B cell (primary cell): ENCODE measurements around the gene C1QTNF12. TPM values are rescaled to one million over a fixed set of nuclear protein-coding genes. Genes with fewer than 3 reads are reported as not detected.

ENCODE experiments used
- ATAC-seq: fragments of 200-7000 bp; cut with Tn5 transposase; one replicate; pipeline ENCODE4 v1.10.0; 2021; ENCODE audit warnings: low read depth, mild to moderate bottlenecking, moderate number of reproducible peaks, moderate library complexity
- CTCF ChIA-PET: fragments of 350-600 bp; sonication (Branson Sonifier 250); formaldehyde crosslinking; loops from one replicate; lab custom pipeline; 2021; ENCODE audit warnings: antibody characterized with exemption, inconsistent platforms; lab: Charles Lee
- POLR2A ChIA-PET: fragments of 350-600 bp; sonication (Branson Sonifier 250); formaldehyde crosslinking; loops from one replicate; lab custom pipeline; 2021; ENCODE audit warnings: antibody characterized with exemption; lab: Charles Lee
- DNase-seq: peaks from one replicate; pipeline ENCODE4 v3.0.0; 2013
- H2AFZ ChIP-seq: 2 replicates; pipeline ENCODE4 v1.6.1; 2012; ENCODE audit warnings: mild to moderate bottlenecking, low read depth, low read length; ENCODE audit not compliant: insufficient read depth, poor library complexity, severe bottlenecking
- H3K27ac ChIP-seq, 2 donors: 1 replicate in 1 of 2; 2 replicates in 1 of 2; pipeline ENCODE4 v1.5.1; 2012 to 2013; ENCODE audit warnings: low read length in 2 of 2, mild to moderate bottlenecking in 2 of 2, moderate library complexity in 1 of 2
- H3K27me3 ChIP-seq, 4 experiments: fragments of 200-600 bp in 1 of 4; sonication (generic) in 1 of 4; replicated peaks in 1 of 4; 1 replicate in 2 of 4; 2 replicates in 2 of 4; pipeline versions ENCODE4 v1.6.1 to v1.7.0; 2013 to 2016; ENCODE audit warnings: low read length in 3 of 4, mild to moderate bottlenecking in 2 of 4, mixed read lengths in 1 of 4, moderate library complexity in 1 of 4; ENCODE audit not compliant: insufficient read depth in 4 of 4, control insufficient read depth in 3 of 4; ENCODE audit errors: control extremely low read depth in 1 of 4
- H3K36me3 ChIP-seq, 2 experiments: replicated peaks in 1 of 2; 1 replicate in 1 of 2; 2 replicates in 1 of 2; pipeline versions ENCODE4 v1.6.1 to v1.7.1; 2013; ENCODE audit warnings: low read length in 1 of 2; ENCODE audit not compliant: insufficient read depth in 2 of 2, control insufficient read depth in 1 of 2; ENCODE audit errors: control extremely low read depth in 1 of 2, extremely low read depth in 1 of 2
- H3K4me1 ChIP-seq, 2 donors: fragments of 200-600 bp in 1 of 2; sonication (generic) in 1 of 2; 1 replicate in 1 of 2; 2 replicates in 1 of 2; pipeline versions ENCODE4 v1.5.1 to v1.6.1; 2013 to 2017; ENCODE audit warnings: low read length in 2 of 2; ENCODE audit not compliant: control insufficient read depth in 2 of 2, insufficient read depth in 2 of 2
- H3K4me2 ChIP-seq: replicated peaks from 2 replicates; pipeline ENCODE3; 2012; ENCODE audit warnings: mild to moderate bottlenecking, low read depth, low read length; ENCODE audit not compliant: poor library complexity, severe bottlenecking
- H3K4me3 ChIP-seq, 5 experiments: fragments of 200-600 bp in 1 of 5; sonication (generic) in 1 of 5; 1 replicate in 3 of 5; 2 replicates in 2 of 5; pipeline versions ENCODE4 v1.5.1 to v1.7.0; 2011 to 2016; ENCODE audit warnings: low read length in 4 of 5, mild to moderate bottlenecking in 4 of 5, low read depth in 2 of 5, control low read depth in 1 of 5, moderate library complexity in 1 of 5; ENCODE audit not compliant: insufficient read depth in 1 of 5; ENCODE audit errors: control extremely low read depth in 1 of 5, extremely low read depth in 1 of 5
- H3K79me2 ChIP-seq: fragments of 200-600 bp; sonication (generic); one replicate; pipeline ENCODE4 v1.6.0; 2016; ENCODE audit warnings: low read length; ENCODE audit not compliant: control insufficient read depth, insufficient read depth
- H3K9ac ChIP-seq: fragments of 200-600 bp; sonication (generic); 2 replicates; pipeline ENCODE4 v1.6.1; 2017; ENCODE audit warnings: mild to moderate bottlenecking, low read length, moderate library complexity
- H3K9me3 ChIP-seq, 3 donors: one replicate each; pipeline versions ENCODE4 v1.6.1 to v1.7.1; 2013; ENCODE audit warnings: low read length in 2 of 3; ENCODE audit not compliant: control insufficient read depth in 2 of 3, insufficient read depth in 1 of 3; ENCODE audit errors: control extremely low read depth in 1 of 3
- H4K20me1 ChIP-seq: 2 replicates; pipeline ENCODE4 v1.6.0; 2012; ENCODE audit warnings: mild to moderate bottlenecking, low read length; ENCODE audit not compliant: insufficient read depth, control insufficient read depth, poor library complexity, severe bottlenecking
- H3K27ac Mint-ChIP-seq: one replicate; pipeline ENCODE4 v1.8.0; 2021; ENCODE audit warnings: mixed read lengths
- H3K27me3 Mint-ChIP-seq: one replicate; pipeline ENCODE4 v1.8.0; 2021; ENCODE audit warnings: mixed read lengths
- H3K4me1 Mint-ChIP-seq: one replicate; pipeline ENCODE4 v1.8.0; 2021; ENCODE audit warnings: mixed read lengths
- H3K4me3 Mint-ChIP-seq: one replicate; pipeline ENCODE4 v1.8.0; 2021; ENCODE audit warnings: mixed read lengths
- H3K9me3 Mint-ChIP-seq: one replicate; pipeline ENCODE4 v1.8.0; 2022; ENCODE audit warnings: mixed read lengths; ENCODE audit not compliant: insufficient read depth
- EZH2 ChIP-seq: IDR thresholded peaks from 2 replicates; pipeline ENCODE4 v1.6.1; 2012; ENCODE audit warnings: borderline replicate concordance, low read depth, mild to moderate bottlenecking, moderate library complexity, low read length; ENCODE audit not compliant: insufficient read depth, poor library complexity, severe bottlenecking
- WGBS: methylation state at CpG from one replicate; pipeline ENCODE4 v1.1.5; 2013; ENCODE audit warnings: missing lambda C conversion rate; ENCODE audit not compliant: insufficient coverage; 5-methylcytosine and 5-hydroxymethylcytosine counted together
- intact Hi-C: fragments of 100-400 bp; cut with micrococcal nuclease; formaldehyde crosslinking; loops from one replicate; pipeline ENCODE4 v1.10.0; 2022
- polyA plus RNA-seq: library from polyadenylated mRNA; depleted of rRNA; stranded (reverse); fragments of >200 nt; gene quantifications from 2 replicates; pipeline ENCODE4 v1.2.3, GENCODE V29; 2012
- total RNA-seq, 2 donors: library from RNA; stranded (reverse); fragments of 120-200 nt in 1 of 2; gene quantifications; 1 replicate in 1 of 2; 2 replicates in 1 of 2; pipeline versions ENCODE4 v1.2.3 to v1.2.4, GENCODE V29; 2013 to 2022

Gene C1QTNF12
- total and polyA plus RNA-seq, 2 donors (not counting 1 experiment from before 2014, with no cell fraction given), result 1.2 to 3.2 TPM

- Histone ChIP-seq H3K4me1 (peaks cover 13 to 15% of the 10 kb centered on the region in 2 donors), H3K4me2 (no peak overlapping the region), H3K27me3 (peaks cover 0 to 40% (median 8%) of the 10 kb centered on the region in 4 experiments), H3K27ac (no peak overlapping the region), H3K9me3 (peaks cover 0 to 5% (median 0%) of the 10 kb centered on the region in 3 donors), H3K79me2 (no peaks in the 10 kb centered on the region), H3K36me3 (peaks cover 0 to 2% of the 10 kb centered on the region in 2 experiments), H3K9ac (no peak overlapping the region), H3K4me3 (no peak overlapping the region), H4K20me1 (peaks cover 7% of the 10 kb centered on the region), H2AFZ (no peak overlapping the region)
- H3K4me1 Mint-ChIP-seq, result peaks cover 11% of the 10 kb centered on the region
- intact Hi-C loops, result loop anchor here (10.0 kb wide), 1 partner anchor 205 kb away; no protein-coding TSS in a partner anchor
- no peak for ATAC-seq
- no peak overlapping the region for H3K27ac Mint-ChIP-seq
- no peak for DNase-seq
- 68% methylated on average over 27 of the region's 30 CpGs for WGBS
- no peaks in the 10 kb centered on the region for H3K27me3 Mint-ChIP-seq
- ChIA-PET POLR2A (interaction anchor here (0.8 kb wide), 1 partner anchor 10 kb away, joined by 4 read pairs; no protein-coding TSS in a partner anchor), CTCF (interaction anchor here (2.8 kb wide), 1 partner anchor 117 kb away, joined by 19 read pairs; no protein-coding TSS in a partner anchor)
- no peaks in the 10 kb centered on the region for H3K9me3 Mint-ChIP-seq
- TF ChIP-seq EZH2, result no peak
- no peak overlapping the region for H3K4me3 Mint-ChIP-seq
Observed at GRCh38 chr1:1239614-1240347, 6.7 kb downstream of the C1QTNF12 start.

GRCh38 chr1:1239227-1239613 lies 7.3 kb downstream of the C1QTNF12 start:
- POLR2A ChIA-PET, result no interaction called here
- no peak overlapping the region for H3K9ac ChIP-seq

More at GRCh38 chr1:1239227-1239613, 7.3 kb downstream of the C1QTNF12 start:
- H3K27ac Mint-ChIP-seq, result no peak overlapping the region
- TF ChIP-seq EZH2, result no peak
- DNase-seq, result no peak
- no peak overlapping the region for H3K4me3 Mint-ChIP-seq
- no peaks in the 10 kb centered on the region for H3K27me3 Mint-ChIP-seq
- CTCF ChIA-PET, result interaction anchor here (2.8 kb wide), 1 partner anchor 117 kb away, joined by 19 read pairs; no protein-coding TSS in a partner anchor
- Histone ChIP-seq H4K20me1 (peaks cover 12% of the 10 kb centered on the region), H2AFZ (no peak overlapping the region), H3K27ac (no peak overlapping the region), H3K27me3 (peaks cover 0 to 40% (median 8%) of the 10 kb centered on the region in 4 experiments), H3K9me3 (peaks cover 0 to 5% (median 0%) of the 10 kb centered on the region in 3 donors), H3K79me2 (peaks cover 4% of the 10 kb centered on the region), H3K4me2 (no peak overlapping the region), H3K4me3 (no peak overlapping the region), H3K4me1 (peaks cover 13 to 15% of the 10 kb centered on the region in 2 donors), H3K36me3 (peaks cover 0 to 2% of the 10 kb centered on the region in 2 experiments)
- intact Hi-C loops, result loop anchor here (10.0 kb wide), 1 partner anchor 204 kb away; no protein-coding TSS in a partner anchor
- no peaks in the 10 kb centered on the region for H3K9me3 Mint-ChIP-seq
- ATAC-seq, result no peak
- peaks cover 15% of the 10 kb centered on the region for H3K4me1 Mint-ChIP-seq
- 78% methylated on average over 15 of the region's 15 CpGs for WGBS
